ENCODE measurements around the gene METTL27. TPM values are rescaled to one million over a fixed set of nuclear protein-coding genes. Genes with fewer than 3 reads are reported as not detected.
"Not testable (repeated sequence)": the region's sequence is repeated elsewhere in the genome, so short reads cannot be mapped to it uniquely, and the experiment has no call there.

METTL27 gene
- polyA plus RNA-seq, 1 experiment: 1.5 TPM

DNA sequence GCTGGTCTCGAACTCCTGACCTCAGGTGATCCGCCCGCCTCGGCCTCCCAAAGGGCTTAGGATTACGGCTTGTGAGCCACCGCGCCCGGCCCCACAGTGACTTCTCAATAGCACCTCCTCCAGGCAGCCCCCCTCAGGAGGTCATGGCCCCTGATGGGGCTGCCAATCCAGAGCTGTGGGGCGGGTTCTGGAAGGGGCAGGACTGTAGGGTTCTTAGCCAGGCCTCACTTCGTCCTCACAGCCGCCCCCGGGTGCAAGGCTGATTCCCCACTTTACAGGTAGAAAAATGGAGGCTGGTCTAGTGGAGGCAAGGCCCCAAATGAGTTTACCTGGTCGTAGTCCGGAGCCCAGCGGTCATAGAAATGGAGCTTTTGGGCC, 638 bp downstream of the METTL27 start:
- POLR2A ChIA-PET: no interaction called here
- Histone ChIP-seq H3K36me3 (ENCODE audit: control insufficient read depth, insufficient read depth, low read length) (no peaks in the 10 kb centered on the region), H3K27me3 (ENCODE audit: control insufficient read depth, insufficient read depth, low read length) (no peaks in the 10 kb centered on the region), H3K4me3 (ENCODE audit: low read depth, low read length) (peak overlapping the region; percentile 74)
- DNase-seq (ENCODE audit: low read depth): no peak
- TF ChIP-seq, protein P1, sequence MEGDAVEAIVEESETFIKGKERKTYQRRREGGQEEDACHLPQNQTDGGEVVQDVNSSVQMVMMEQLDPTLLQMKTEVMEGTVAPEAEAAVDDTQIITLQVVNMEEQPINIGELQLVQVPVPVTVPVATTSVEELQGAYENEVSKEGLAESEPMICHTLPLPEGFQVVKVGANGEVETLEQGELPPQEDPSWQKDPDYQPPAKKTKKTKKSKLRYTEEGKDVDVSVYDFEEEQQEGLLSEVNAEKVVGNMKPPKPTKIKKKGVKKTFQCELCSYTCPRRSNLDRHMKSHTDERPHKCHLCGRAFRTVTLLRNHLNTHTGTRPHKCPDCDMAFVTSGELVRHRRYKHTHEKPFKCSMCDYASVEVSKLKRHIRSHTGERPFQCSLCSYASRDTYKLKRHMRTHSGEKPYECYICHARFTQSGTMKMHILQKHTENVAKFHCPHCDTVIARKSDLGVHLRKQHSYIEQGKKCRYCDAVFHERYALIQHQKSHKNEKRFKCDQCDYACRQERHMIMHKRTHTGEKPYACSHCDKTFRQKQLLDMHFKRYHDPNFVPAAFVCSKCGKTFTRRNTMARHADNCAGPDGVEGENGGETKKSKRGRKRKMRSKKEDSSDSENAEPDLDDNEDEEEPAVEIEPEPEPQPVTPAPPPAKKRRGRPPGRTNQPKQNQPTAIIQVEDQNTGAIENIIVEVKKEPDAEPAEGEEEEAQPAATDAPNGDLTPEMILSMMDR (IDR thresholded peaks at IDR 0.05; ENCODE audit: insufficient read depth, low read depth, low read length): no peak
- CTCF ChIA-PET: interaction anchor here (0.9 to 2.0 kb wide), 3 partner anchors 12 to 30 kb away, joined by 3 to 4 read pairs (median 3); no protein-coding TSS in a partner anchor

DNA sequence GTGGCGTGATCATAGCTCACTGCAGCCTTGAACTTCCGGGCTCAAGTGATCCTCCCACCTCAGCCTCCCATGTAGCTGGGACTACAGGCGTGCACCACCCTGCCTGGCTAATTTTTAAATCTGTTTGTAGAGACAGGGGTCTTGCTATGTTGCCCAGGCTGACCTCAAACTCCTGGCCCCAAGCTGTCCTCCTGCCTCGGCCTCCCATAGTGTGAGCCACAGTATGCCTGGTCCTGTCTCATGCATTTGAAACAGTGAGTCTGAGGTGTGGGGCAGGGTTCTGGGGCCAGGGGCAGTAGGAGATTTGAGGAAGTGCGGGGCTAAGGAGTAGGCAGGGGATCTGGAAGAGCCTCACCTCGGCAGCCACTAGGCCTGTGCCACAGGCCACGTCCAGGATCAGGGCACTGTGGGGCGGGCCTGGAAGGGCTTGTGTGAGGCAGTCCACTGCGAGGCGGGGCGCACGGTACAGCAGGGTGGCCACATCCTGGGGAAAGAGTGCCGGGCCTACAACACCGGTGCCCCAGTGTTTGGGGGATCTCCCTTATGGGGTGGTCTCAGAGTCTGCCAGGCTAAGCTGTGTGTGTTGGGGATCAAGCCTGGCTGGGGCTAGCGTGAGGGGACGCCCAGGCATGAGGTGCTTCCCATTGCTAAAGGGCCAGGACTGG, 1.5 kb downstream of the METTL27 start:
- no peaks in the 10 kb centered on the region for H3K36me3 ChIP-seq (ENCODE audit: control insufficient read depth, insufficient read depth, low read length)
- POLR2A ChIA-PET: no interaction called here

DNA sequence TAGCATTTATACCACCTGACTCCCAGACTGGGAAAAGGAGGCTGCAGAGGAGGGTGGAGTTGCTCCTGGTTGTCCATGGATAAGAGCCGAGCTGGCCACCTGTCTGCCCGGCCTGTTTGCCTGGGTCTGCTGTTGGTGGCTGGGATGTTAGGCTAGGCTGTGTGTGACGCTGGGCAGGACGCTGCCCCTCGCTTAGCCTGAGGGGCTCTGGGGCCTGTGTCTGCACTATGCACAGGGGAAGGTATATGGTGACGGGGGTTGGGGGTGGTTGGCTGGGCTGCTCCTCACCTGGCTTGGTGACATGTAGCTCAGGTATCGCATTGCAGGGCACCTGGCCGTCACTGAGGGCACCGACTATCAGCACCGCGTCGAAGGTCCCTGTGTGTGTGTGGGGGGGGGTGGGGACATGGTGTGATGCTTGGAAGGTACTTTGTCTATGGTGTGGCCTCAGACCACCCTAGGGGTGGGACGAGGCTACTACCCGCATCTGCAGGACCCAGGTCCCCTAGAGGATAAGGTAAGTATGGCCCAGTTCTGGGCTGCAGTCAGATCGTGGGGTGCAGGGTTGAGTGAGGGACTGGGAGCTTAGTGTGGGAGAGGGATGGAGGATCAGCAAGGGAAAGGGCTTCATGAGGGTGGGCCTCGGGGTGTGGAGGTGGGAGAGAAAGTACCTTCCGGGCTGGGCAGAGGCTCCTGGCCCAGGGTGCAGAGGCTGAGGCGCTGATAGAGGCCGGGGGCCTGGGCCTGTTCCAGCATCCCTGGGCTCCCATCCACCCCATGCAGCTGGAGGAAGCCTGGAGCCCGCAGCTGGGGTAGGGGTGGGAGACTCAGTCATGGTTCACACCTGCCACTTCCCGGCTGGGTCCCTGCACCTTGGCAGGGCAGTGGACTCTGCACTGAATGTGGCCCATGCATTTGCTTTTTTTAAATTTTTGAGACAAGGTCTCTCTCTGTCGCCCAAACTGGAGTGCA, 2.3 kb downstream of the METTL27 start:
- H3K27me3 ChIP-seq (ENCODE audit: control insufficient read depth, insufficient read depth, low read length): no peaks in the 10 kb centered on the region
- POLR2A ChIA-PET: no interaction called here

More for the DNA sequence above, 1.5 kb downstream of the METTL27 start:
- Histone ChIP-seq H3K4me3 (ENCODE audit: low read depth, low read length) (no peak overlapping the region), H3K27me3 (ENCODE audit: control insufficient read depth, insufficient read depth, low read length) (no peaks in the 10 kb centered on the region)
- TF ChIP-seq, protein P1 (IDR thresholded peaks at IDR 0.05; ENCODE audit: insufficient read depth, low read depth, low read length): no peak
- CTCF ChIA-PET: interaction anchor here (1.2 to 2.0 kb wide), 2 partner anchors 14 to 29 kb away, joined by 3 to 4 read pairs; no protein-coding TSS in a partner anchor
- DNase-seq (ENCODE audit: low read depth): no peak

DNA sequence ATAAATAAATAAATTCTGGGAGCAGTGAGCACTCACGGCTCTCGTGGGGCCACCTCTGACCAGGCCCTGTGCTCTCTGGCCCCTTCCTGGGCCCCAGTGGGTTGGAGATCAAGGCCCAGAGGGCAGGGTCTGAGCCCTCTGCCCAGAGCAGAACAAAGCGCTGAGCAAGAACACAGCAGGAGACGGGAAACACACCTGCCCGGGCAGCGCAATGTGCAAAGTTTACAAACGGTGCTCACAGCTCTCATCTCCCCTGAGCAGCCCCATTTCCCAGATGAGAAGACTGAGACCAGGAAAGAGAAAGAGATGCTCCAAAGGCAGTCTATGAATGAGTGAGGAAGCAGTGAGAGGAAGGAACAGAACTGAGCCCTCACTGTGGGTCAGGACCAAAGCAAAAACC, 3.0 kb downstream of the METTL27 start:
- TF ChIP-seq, protein P1 (IDR thresholded peaks at IDR 0.05; ENCODE audit: insufficient read depth, low read depth, low read length): no peak
- H3K27me3 ChIP-seq (ENCODE audit: control insufficient read depth, insufficient read depth, low read length): no peaks in the 10 kb centered on the region
- POLR2A ChIA-PET: no interaction called here
- CTCF ChIA-PET: interaction anchor here (0.6 to 1.0 kb wide), 2 partner anchors 16 to 35 kb away, joined by 3 to 4 read pairs; no protein-coding TSS in a partner anchor
- H3K4me3 ChIP-seq (ENCODE audit: low read depth, low read length): no peak overlapping the region
- no peaks in the 10 kb centered on the region for H3K36me3 ChIP-seq (ENCODE audit: control insufficient read depth, insufficient read depth, low read length)
- DNase-seq (ENCODE audit: low read depth): no peak

More for the DNA sequence above, 2.3 kb downstream of the METTL27 start:
- CTCF ChIA-PET: interaction anchor here (0.6 kb wide), 1 partner anchor 36 kb away, joined by 4 read pairs; no protein-coding TSS in a partner anchor
- no peak for DNase-seq (ENCODE audit: low read depth)
- Histone ChIP-seq H3K36me3 (ENCODE audit: control insufficient read depth, insufficient read depth, low read length) (no peaks in the 10 kb centered on the region), H3K4me3 (ENCODE audit: low read depth, low read length) (no peak overlapping the region)
- TF ChIP-seq, protein P1 (IDR thresholded peaks at IDR 0.05; ENCODE audit: insufficient read depth, low read depth, low read length): no peak

DNA sequence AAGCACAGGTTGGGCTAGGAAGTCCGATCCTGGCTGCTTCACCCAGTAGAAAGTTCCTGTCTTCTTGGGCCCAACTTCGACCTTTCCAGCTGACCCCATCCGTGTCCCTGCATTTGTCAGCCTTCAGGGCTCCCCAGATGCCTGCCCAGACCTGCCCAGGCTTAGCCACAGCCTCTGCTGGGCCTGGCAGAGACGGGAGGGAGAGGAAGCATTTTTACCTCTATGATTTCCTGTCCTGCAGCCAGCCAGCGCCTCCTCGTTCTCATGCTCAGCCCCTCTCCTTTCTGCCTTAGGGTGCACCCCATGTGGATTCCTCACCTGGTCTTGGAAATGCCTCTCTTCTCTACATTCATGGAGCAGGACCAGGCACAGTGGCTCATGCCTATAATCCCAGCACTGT, 3.7 kb downstream of the METTL27 start:
- H3K36me3 ChIP-seq (ENCODE audit: control insufficient read depth, insufficient read depth, low read length): no peaks in the 10 kb centered on the region
- POLR2A ChIA-PET: no interaction called here
- CTCF ChIA-PET: interaction anchor here (1.0 kb wide), 1 partner anchor 16 kb away, joined by 3 read pairs; no protein-coding TSS in a partner anchor
- TF ChIP-seq, protein P1 (IDR thresholded peaks at IDR 0.05; ENCODE audit: insufficient read depth, low read depth, low read length): no peak
- no peak for DNase-seq (ENCODE audit: low read depth)
- no peak overlapping the region for H3K4me3 ChIP-seq (ENCODE audit: low read depth, low read length)
- no peaks in the 10 kb centered on the region for H3K27me3 ChIP-seq (ENCODE audit: control insufficient read depth, insufficient read depth, low read length)

DNA sequence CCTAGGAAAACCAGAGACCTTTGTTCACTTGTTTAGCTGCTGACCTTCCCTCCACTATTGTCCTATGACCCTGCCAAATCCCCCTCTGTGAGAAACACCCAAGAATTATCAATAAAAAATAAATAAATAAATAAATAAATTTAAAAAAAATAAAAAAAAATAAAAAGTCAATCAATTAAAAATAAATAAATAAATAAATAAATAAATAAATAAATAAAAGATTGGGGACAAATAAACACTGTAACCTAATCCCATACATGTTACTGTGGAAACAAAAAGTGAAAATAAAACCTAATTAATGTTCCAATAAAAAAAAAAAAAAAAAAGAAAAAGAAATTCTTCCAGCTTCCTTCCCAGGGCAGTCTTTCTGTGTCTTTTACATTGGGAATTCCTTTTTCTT, 5.1 kb downstream of the METTL27 start:
- POLR2A ChIA-PET: interaction anchor here (0.6 kb wide), 1 partner anchor 20 kb away, joined by 7 read pairs; no protein-coding TSS in a partner anchor
- not testable (repeated sequence) for DNase-seq (ENCODE audit: low read depth)

More for the DNA sequence above, 5.1 kb downstream of the METTL27 start:
- not testable (repeated sequence) for H3K4me3 ChIP-seq (ENCODE audit: low read depth, low read length); H3K27me3 ChIP-seq (ENCODE audit: control insufficient read depth, insufficient read depth, low read length); H3K36me3 ChIP-seq (ENCODE audit: control insufficient read depth, insufficient read depth, low read length)
- CTCF ChIA-PET: interaction anchor here (1.2 kb wide), 1 partner anchor 11 kb away, joined by 4 read pairs; no protein-coding TSS in a partner anchor
